GM10847 (cell line): ENCODE data around the gene DIAPH2.

Source experiments
- POLR2A ChIP-seq: IDR thresholded peaks from 2 replicates; pipeline ENCODE4 v1.6.1; 2011; ENCODE audit not compliant: insufficient read length; ENCODE audit errors: extremely low read depth

The DIAPH2 gene

GRCh38 chrX:97229318-97229717, 544.7 kb downstream of the DIAPH2 start:
- TF ChIP-seq POLR2A: no peak

DNA sequence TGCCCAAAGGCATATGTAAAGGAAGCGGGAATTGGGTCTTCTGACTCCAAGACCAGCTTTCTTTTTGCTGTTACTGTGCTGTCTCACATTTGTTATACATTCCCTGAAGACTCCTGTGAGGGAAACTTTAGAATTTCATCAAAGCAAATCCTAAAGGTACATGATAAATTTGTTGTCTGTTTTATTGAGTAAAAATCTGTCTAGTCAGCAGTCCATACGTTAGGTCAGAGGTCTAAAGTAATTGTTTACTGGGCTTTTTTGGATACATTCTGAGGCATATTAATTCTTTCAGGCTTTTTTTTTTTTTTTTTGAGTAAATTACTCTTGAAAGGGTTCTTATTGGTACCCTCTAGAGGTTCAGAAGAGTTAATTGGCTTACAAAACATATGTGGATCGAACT, 546.3 kb downstream of the DIAPH2 start:
- no peak for TF ChIP-seq POLR2A

GRCh38 chrX:97234471-97235081, 549.9 kb downstream of the DIAPH2 start:
- no peak for TF ChIP-seq POLR2A

- no peak for TF ChIP-seq POLR2A
These were observed 554.0 kb downstream of the DIAPH2 start for GRCh38 chrX:97238632-97239031.

- TF ChIP-seq POLR2A: no peak
These were observed 567.5 kb downstream of the DIAPH2 start for GRCh38 chrX:97252111-97252510.

DNA sequence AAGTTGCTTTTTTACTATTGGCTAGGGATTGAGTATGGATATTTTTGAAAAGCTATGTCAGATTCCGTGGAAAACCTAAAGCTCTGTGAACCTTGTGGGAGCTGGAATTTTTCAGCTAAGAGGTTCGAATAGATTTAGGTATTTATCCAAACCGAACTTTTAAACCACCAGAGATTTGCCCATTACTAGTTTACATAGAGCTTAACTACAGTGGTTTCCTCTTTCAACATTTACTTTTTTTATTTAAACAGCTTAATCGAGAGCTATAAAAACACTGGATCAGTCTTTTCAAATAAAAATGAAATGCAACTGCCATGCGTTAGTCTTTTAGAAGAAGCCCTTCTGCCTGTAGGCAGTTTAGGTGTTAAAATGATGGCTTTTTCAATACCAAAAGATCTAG, 576.0 kb downstream of the DIAPH2 start:
- TF ChIP-seq POLR2A: no peak

DNA sequence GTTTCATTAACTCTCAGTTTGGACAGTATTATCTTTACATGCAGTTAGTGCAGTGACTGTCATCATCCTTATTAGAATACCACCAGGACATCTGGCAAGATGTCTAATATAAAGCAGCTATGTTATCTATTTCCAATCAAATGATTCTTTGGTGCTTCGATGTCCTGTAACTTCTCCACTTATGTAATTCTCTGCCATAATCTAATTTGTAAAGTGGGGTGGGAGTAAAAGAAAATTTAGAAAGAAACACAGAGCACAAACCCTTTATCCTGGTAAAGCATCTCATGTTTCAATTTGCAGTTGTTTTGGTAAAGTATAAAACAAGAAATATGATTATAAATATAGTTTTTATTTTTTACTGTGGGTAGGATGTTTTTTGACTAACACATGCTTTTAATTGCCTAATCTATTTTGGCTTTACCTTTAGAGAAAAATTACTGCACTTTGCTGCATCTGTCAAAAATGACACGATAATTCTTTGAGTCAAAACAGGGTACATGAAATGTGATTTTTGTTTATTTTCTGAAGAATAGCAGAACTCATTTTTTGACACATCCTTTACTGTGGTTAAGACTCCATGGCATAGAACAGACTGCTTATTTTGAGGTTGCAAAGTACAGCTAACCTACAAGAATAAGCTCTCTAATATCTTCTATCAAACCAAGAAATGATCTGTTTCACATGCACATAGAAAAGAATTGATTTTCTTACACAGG, 581.9 kb downstream of the DIAPH2 start:
- no peak for TF ChIP-seq POLR2A

DNA sequence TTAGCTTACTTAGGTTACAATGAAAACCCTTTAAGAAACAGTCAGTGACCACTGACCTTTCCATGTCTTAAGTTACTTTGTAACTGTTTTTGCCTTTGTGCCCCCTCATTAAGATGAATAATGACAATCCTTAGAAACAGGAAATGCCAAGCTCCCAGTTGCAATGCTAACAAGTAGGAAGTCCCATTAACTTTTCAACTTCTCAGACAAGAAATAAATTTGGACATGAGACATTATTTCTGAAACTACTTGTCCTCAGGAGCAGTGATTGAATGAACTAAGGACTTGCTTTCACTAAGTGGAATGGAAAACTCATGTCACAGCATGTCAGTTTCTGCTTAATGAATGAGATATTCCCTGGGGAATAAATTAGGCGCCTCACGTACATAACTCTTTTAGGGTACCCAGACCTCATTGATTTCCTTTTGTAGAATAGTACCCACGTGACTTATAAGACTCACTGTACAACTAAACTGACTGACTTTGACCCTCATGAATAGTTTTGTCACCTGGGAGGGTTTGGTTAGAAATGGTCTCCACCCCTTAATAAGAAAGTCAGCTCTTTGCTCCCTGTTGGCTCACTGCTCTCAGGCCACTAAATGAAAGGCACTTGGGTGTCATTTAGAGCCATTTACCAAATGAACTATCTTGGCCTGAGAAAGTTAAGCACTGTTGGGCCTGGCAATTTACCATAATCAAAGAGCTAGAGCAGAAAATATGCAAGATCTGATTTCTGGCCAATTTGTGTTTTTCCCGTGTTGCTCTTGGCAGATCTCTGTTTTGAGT, 582.9 kb downstream of the DIAPH2 start:
- no peak for TF ChIP-seq POLR2A

GRCh38 chrX:97268182-97268680, 583.6 kb downstream of the DIAPH2 start:
- no peak for TF ChIP-seq POLR2A

DNA sequence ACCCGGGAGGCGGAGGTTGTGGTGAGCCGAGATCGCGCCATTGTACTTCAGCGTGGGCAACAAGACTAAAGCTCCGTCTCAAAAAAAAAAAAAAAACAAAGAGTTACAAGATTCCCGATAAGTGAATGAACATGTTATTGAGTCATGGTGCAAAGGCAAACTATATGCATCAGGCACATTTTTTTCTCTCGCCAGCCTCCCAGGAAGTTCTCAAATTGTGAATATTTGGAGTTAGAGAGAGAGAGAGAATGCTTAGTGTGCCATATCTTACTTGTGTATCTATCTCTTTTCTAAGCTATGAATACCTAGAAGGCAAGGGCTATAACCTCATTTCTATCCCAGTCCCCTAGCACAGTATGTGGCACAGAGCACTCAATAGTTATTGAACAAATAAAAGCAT, 599.9 kb downstream of the DIAPH2 start:
- TF ChIP-seq POLR2A: no peak

DNA sequence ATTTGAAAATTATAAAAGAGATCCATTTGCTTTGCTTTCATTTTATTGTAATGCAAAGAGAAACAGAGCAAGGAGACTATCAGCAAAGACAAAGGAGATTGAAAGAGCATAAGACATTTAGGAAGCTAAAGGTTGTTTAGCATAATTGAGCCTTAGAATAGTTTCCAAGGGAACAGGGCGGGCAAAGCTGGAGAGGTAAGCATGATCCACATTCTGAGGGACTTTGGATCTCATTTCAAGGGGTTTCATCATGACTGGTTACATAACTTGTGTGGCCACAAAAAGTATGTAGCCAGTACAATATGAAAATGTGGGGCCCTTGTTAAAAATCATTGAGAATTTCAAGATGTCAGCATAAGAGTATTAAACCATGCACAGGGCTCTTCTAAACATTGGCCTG, 605.6 kb downstream of the DIAPH2 start:
- TF ChIP-seq POLR2A: no peak

GRCh38 chrX:97294041-97294440, 609.4 kb downstream of the DIAPH2 start:
- no peak for TF ChIP-seq POLR2A

DNA sequence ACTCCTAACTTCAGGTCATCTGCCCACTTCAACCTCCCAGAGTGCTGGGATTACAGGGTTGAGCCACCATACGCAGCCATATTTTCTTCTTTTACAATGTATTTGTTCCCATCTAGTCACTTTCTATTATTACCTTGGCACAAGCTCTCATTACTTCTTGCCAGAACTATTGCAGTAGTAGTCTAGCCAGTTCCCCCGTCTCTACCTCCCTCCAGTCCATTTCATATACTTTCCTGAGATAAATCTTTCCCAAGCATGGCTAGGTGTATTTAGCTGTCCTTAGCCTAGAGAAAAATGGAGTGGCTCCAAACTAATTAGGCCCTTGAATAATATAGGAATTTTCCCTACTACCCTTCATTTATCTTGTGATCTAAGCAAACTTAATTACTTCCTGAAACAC, 611.3 kb downstream of the DIAPH2 start:
- TF ChIP-seq POLR2A: no peak

- no peak for TF ChIP-seq POLR2A
These were observed 622.3 kb downstream of the DIAPH2 start for GRCh38 chrX:97306771-97307470.

- no peak for TF ChIP-seq POLR2A
These were observed 623.5 kb downstream of the DIAPH2 start for GRCh38 chrX:97308171-97308570.
